ENCODE measurements around the gene ZSWIM6. TPM values are rescaled to one million over a fixed set of nuclear protein-coding genes. Genes with fewer than 3 reads are reported as not detected.
A peak's percentile ranks its signal among the peaks of the same experiment; 100 is the strongest.

ZSWIM6 gene
- total and polyA plus RNA-seq, 2 of the 4 experiments (the other 2 are of a cell fraction) = 10.8 to 14.1 TPM

DNA sequence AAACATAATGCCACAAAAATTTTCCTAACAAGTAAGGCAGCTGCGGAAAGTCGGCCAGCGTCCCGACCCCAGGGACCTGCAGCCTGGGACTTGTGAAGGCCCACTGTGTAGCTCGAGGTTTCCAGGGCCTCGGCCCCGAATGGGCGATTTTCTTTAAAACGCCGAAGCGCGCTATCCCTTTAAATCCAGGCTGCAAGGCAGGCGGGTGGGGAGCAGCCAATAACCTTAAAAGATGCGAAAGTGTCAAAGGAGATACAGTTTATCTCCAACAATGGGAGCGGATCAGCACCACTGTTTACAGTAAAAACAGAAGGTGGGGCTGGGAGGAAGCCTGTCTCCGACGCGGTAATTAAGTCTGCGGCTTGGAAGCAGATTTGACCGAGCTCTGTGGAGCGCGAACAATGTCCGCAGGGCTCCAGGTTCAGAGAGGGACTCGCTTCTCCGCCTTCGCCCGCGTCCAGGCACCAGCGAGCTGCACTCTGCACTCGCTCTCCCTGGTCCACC is 1.7 kb upstream of the ZSWIM6 start:
- H2AK5ac ChIP-seq (ENCODE audit: low read depth, low read length) = 0 out of 2 replicates have a peak overlapping the region, but pooled peaks have one; percentile 40
- peaks cover 29% of the 10 kb centered on the region for H4K20me1 ChIP-seq (ENCODE audit: insufficient read depth, low read length)
- peak overlapping the region; percentile 26; the same call in 1 of the 2 replicates for H4K5ac ChIP-seq (ENCODE audit: low read depth, low read length)
- BruUV-seq (replicated peaks) = no TSS peak
- intact Hi-C loops (cut with micrococcal nuclease) = loop anchor here (1.0 to 10.0 kb wide), 8 partner anchors 29 to 656 kb away; no protein-coding TSS in a partner anchor
- peak overlapping the region; percentile 77 for H2AK9ac ChIP-seq (replicated peaks; ENCODE audit: low read depth, low read length, poor library complexity)
- TF ChIP-seq POLR2A (IDR thresholded peaks at IDR 0.05; ENCODE audit: low read depth, low read length) = peak; percentile 32; the same call in 1 of the 2 replicates
- no peak for TF ChIP-seq RCOR1 (IDR thresholded peaks at IDR 0.05; ENCODE audit: insufficient replicate concordance, low read length)
- H2AFZ ChIP-seq (replicated peaks; ENCODE audit: low read length, poor library complexity) = peak overlapping the region; percentile 94
- no peaks in the 10 kb centered on the region for H3K9me3 ChIP-seq (ENCODE audit: control insufficient read depth, insufficient read depth, low read length)
- H3K9ac ChIP-seq (ENCODE audit: low read depth, low read length) = peak overlapping the region; percentile 90
- ATAC-seq (ENCODE audit: low read depth) = no peak
- DNase-seq = peak; percentile 45
- ChIA-PET POLR2A (ENCODE audit: unreplicated experiment) (no interaction called here), CTCF (interaction anchor here (0.6 to 1.5 kb wide), 3 partner anchors 16 to 152 kb away, joined by 3 to 5 read pairs (median 3); no protein-coding TSS in a partner anchor)
- H3K23ac ChIP-seq (ENCODE audit: low read depth, low read length) = peak overlapping the region; percentile 42
- no peaks in the 10 kb centered on the region for H3K36me3 ChIP-seq (ENCODE audit: control insufficient read depth, insufficient read depth, low read length)
- H3K4me3 ChIP-seq (ENCODE audit: insufficient read depth, low read depth, low read length) = peak overlapping the region; percentile 84
- peak overlapping the region; percentile 83 for H3K4me2 ChIP-seq (ENCODE audit: low read depth, low read length)
- H3K27me3 ChIP-seq (ENCODE audit: control insufficient read depth, insufficient read depth, low read length) = no peaks in the 10 kb centered on the region
- peak overlapping the region; percentile 5 for H2BK120ac ChIP-seq (ENCODE audit: low read depth, low read length)
- peak overlapping the region; percentile 41 for H3K14ac ChIP-seq (replicated peaks; ENCODE audit: low read depth, low read length)
- peak overlapping the region; percentile 57 for H4K91ac ChIP-seq (ENCODE audit: insufficient read depth, low read depth, low read length)
- in situ Hi-C loops (cut with MboI; ENCODE audit: low sequenced_read_pairs) = loop anchor here (25.0 kb wide), 1 partner anchor 482 kb away; no protein-coding TSS in a partner anchor
- peak overlapping the region; percentile 55; the same call in 1 of the 3 replicates for H2BK15ac ChIP-seq (ENCODE audit: low read depth, low read length)
- H4K8ac ChIP-seq (ENCODE audit: low read depth in 2 of 2, low read length in 2 of 2) = peak overlapping the region; percentile 44 to 70; a peak in 1 of 4 replicates
- peak overlapping the region; percentile 90 for H3K27ac ChIP-seq (ENCODE audit: insufficient read depth, low read length)
- peak overlapping the region; percentile 68 for H2BK5ac ChIP-seq (ENCODE audit: low read depth, low read length, poor library complexity, severe bottlenecking)
- H3K4ac ChIP-seq (ENCODE audit: low read depth, low read length) = peak overlapping the region; percentile 63
- H3K9me1 ChIP-seq (ENCODE audit: insufficient read depth, low read length) = peaks cover 13% of the 10 kb centered on the region
- 0% methylated on average over 7 of the region's 30 CpGs; no CpG with 5 or more reads in 1 of the 2 experiments for WGBS, 2 experiments (ENCODE audit: extremely low coverage in 2 of 2, insufficient read length in 1 of 2)
- dilution Hi-C loops (cut with HindIII; ENCODE audit: low sequenced_read_pairs, unreplicated experiment) = no loop called here
- peaks cover 10 to 34% of the 10 kb centered on the region in 2 experiments for H3K79me1 ChIP-seq (ENCODE audit: low read depth in 1 of 2, low read length in 2 of 2)
- peaks cover 20% of the 10 kb centered on the region for H3K4me1 ChIP-seq (ENCODE audit: control insufficient read depth, insufficient read depth, low read length)
- peak overlapping the region; percentile 72 for H3K18ac ChIP-seq (ENCODE audit: low read depth, low read length)
- peak overlapping the region; percentile 80 for H3K56ac ChIP-seq (ENCODE audit: extremely low read depth, insufficient read depth, low read length)
- H2BK20ac ChIP-seq (ENCODE audit: low read depth, low read length) = 0 out of 2 replicates have a peak overlapping the region, but pooled peaks have one; percentile 0
